GM19328 (cell line): Measurements from ENCODE around the gene NCBP2.

ENCODE experiments used
- ATAC-seq: cut with Tn5 transposase; IDR thresholded peaks from one replicate; pipeline ENCODE4 v1.9.1; 2021; ENCODE audit warnings: mild to moderate bottlenecking, moderate library complexity; ENCODE audit not compliant: unreplicated experiment

The NCBP2 gene

GRCh38 chr3:196942915-196943277, 568 bp upstream of the NCBP2 start:
- peak; percentile 8 for ATAC-seq

DNA sequence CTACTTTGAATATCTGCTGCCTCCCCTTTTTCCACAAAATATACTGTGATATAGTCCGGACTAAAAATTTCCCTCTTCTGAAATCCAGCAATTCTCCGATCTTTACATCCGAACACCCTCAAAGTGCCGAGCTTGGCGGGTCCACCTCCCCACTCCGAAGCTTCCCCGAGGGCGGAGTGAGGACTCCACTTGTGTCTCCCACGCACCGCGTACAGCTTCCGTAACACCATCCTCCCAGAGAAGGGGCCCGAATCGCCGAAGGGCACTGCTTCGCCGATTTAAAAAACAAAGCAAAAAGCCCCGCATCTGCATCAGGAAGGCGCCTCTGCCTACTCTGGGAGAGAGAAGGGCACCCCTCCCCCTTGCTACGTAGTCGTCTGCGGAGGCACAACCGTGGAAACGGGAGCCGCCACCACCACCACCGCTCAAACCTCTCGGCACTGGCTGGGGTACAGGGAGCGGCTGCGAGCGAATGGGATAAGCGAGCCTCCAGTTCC, 551 bp downstream of the NCBP2 start:
- peak; percentile 23 for ATAC-seq

DNA sequence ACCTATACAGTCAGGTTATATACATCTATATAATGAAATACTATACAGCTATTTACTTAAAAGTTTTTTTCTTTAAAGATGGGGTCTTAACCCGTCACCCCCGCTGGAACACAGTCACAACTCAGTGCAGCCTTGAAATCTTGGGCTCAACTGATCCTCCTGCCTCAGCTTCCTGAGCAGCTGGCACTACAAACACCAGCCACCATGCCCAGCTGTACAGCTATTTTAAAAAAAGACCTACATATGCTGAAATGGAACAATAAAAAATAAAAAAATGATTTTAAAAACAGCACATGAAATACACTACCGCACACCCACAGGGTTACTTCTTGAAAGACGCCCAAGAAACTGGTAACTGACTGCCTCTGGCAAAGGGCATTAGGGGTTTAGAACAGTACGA, 3.8 kb downstream of the NCBP2 start:
- ATAC-seq = no peak

DNA sequence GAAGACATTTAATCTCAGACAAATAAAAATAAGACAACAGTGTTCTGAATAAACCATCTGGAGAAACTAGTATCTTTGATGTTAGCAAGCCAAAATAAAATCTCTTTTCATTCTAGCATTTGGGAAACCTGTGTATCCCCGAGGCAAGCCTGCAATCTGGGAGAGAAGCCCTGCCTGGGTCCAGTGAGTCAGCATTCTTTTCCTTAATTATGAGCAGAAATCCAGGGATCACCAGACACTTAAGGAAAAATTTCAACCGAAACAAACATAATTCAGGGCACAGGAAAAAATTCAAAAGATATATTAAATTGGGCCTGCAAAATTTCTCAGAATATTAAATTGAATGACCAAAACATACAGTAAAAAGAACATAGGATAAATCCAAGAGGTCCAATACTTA, 4.2 kb downstream of the NCBP2 start:
- no peak for ATAC-seq

- no peak for ATAC-seq
Observed at GRCh38 chr3:196936288-196936687, 6.0 kb downstream of the NCBP2 start.

DNA sequence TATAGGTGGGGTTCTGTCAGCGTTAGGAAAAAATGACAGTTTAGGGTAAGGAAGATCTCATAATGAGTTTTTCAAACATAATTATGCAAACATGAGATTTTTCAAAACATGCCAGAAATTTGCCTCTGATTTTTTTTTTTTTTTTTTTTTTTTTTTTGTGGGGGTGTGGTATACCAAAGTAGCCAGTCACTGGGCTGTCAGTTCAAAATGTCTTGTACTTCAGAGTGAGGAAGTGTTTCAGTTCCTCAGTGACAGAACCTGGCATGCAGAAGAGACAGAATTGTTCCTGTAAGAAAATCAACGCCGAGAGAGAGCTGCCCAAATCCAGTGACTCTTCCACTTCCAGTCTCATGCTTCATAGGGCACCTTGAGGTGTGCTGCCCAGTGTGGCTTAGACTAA, 9.7 kb downstream of the NCBP2 start:
- ATAC-seq = no peak

GRCh38 chr3:196931828-196932587, 10.3 kb downstream of the NCBP2 start:
- ATAC-seq = no peak

DNA sequence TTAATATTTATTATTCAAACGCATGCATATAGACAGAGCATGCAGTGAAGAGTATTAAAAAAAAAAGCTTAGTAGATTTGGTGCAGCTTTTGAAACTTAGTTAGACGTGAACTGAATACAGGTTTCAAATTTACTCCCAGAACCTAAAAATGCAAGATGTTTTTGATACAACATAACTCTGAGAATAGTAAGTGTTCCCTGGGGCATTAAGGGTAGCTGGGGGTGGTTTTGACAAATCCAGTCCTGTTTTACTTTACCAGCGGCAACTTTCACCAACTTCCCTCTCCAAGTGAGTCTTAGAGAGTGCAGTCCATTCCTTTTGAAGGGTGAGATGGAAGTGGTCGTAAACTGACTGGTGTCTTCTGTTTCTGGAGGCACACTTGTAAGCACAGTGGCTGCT, 11.2 kb downstream of the NCBP2 start:
- ATAC-seq = no peak

- ATAC-seq = no peak
Observed at GRCh38 chr3:196927571-196928453, 14.5 kb downstream of the NCBP2 start.

GRCh38 chr3:196920733-196921132, 21.6 kb downstream of the NCBP2 start:
- ATAC-seq = no peak

GRCh38 chr3:196918968-196919367, 23.4 kb downstream of the NCBP2 start:
- ATAC-seq = no peak

- no peak for ATAC-seq
Observed at GRCh38 chr3:196916995-196917394, 25.3 kb downstream of the NCBP2 start.

DNA sequence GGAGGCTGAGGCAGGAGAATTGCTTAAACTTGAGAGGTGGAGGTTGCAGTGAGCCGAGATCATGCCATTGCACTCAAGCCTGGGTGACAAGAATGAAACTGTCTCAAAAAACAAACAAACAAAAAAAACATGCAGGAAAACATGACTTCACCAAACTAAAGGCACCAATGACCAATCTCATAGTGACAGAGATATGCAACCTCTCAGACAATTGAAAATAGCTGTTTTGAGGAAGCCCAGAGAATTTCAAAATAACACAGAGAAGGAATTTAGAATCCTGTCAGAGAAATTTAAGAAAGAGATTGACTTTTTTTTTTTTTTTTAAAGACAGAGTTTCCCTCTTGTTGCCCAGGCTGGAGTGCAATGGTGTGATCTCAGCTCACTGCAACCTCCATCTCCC, 26.1 kb downstream of the NCBP2 start:
- ATAC-seq = no peak

DNA sequence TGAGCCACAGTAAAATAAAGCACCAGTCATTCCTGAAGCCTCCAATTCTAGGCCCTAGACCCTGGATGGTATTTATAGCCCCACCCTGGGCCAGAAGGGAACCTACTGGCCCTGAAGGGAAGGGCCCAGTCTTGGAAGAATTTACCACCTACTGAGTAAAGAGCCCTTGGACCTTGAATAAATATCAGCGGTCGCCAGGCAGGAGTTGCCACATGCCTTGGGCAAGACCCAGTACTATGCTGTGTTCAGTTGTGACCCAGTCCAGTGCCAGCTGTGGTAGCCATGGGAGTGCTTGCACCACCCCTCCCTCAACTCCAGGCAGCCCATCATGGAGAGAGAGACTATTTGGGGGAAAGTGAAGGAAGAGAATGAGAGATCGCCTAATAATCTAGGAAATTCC, 27.0 kb downstream of the NCBP2 start:
- ATAC-seq = no peak

DNA sequence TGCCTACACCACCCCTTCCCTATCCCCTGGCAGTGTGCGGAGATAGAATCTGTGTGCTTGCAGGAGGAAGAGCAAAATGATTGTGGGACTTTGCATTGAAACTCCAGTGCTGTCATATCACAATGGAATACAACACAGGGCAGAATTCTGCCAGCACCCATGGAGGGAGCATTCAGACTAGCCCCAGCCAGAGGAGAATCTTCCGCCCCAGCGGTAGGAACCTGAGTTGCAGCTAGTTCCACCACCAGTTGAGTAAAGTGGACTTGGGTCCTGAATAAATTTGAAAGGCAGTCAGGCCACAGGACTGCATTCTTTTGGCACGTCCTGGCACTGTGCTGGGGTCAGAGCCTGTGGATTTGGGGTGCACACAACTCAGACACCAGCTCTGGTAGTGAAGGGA, 27.5 kb downstream of the NCBP2 start:
- no peak for ATAC-seq

- ATAC-seq = no peak
Observed at GRCh38 chr3:196903740-196904139, 38.6 kb downstream of the NCBP2 start.

DNA sequence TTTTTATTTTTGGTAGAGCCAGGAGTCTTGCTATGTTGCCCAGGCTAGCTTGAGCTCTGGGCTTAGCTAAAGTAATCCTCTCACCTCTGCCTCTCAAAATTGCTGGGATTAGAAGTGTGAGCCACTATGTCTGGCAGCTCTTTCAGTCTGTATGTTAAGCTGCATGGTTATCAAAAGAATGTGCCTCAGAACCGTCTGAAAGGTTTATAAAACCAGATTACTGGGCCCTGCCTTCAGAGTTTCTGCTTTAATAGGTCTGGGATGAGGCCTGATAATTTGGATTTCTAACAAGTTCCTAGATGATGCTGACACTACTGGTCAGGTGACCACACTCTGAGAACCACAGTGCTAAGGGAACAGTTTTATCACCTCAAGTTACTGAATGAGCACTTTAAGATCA, 40.0 kb downstream of the NCBP2 start:
- ATAC-seq = no peak

DNA sequence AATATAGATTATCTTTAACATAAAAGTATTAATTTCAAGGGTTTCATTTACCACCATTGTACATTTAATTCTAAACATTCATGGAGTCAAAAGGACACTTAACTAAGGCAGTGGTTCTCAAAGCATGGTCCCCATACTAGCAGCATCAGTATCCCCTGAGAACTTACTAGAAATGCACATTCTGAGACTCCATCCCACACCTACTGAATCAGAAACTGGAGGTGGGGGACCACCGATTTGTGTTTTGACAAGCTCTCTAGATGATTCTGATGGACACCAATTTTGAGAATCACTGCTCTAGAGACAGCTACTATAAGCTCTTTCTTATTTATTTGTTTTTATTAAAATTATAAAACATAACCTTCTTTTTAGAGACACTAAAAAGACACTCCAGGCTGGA, 40.6 kb downstream of the NCBP2 start:
- no peak for ATAC-seq

DNA sequence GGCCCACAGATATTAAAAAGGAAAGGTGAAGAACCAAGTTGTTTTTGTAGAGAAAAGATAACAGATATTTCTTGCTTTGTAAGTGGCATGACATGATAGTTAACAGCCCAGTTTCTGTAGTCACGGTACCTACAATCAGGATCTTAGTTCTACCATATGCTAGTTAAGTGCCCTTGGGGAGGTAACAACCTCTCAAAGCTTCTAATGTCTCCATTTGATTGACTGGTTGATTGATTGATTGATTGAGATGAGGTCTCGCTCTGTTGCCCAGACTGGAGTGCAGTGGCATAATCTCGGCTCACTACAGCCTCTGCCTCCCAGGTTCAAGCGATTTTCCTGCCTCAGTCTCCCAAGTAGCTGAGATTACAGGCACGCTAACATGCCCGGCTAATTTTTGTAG, 46.1 kb downstream of the NCBP2 start:
- ATAC-seq = no peak

DNA sequence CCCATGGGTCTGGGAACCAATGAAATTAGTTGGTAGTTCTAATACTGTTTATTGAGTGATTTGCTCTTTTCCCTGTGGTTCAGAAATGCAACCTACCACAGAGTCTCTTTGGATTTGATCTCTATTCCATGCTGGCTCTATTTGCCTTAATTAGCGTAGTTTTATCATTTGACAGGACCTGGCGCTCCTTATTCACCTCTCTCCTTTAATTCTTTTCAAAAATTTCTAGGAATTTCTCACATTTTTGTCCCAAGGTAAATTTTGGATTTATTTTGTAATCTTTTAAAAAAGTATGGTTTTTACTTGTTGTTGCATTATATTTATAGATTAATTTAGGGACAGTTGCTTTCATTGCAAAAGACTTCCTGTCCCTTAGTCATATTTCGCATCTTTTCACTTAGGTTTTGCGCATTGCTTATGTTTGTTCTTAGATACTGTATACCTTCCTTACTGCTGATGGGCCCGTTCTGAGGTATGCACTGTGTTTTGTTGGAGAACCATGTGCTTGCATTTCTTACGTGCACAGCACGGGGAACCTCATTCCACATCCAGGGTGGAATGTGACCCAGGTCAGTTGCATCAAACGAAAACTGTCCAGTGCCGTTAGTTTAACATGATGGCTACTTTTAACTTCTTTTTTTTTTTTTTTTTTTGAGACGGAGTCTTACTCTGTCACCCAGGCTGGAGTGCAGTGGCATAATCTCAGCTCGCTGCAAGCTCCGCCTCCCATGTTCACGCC, 47.6 kb downstream of the NCBP2 start:
- no peak for ATAC-seq
